HepG2 (cell line): Measurements from ENCODE around the gene WDFY1. TPM values are rescaled to one million over a fixed set of nuclear protein-coding genes. Genes with fewer than 3 reads are reported as not detected.

Source experiments
- EP300 ChIP-seq, 3 experiments: sonication (generic) in 1 of 3; formaldehyde crosslinking in 1 of 3; IDR thresholded peaks; 2 replicates each; pipeline versions ENCODE4 v1.5.1 to v1.6.1; 2011 to 2020; ENCODE audit warnings: low read depth in 2 of 3, low read length in 2 of 3, borderline replicate concordance in 1 of 3, improper control_type of control experiment in 1 of 3, mild to moderate bottlenecking in 1 of 3, missing genetic modification reagents in 1 of 3, moderate library complexity in 1 of 3
- MAFK ChIP-seq, 2 experiments: IDR thresholded peaks in 1 of 2; conservative IDR thresholded peaks in 1 of 2; 2 replicates each; pipeline ENCODE4 v1.6.1; 2011; ENCODE audit warnings: improper control_type of control experiment in 2 of 2, low read length in 2 of 2
- NFYC ChIP-seq: IDR thresholded peaks from 2 replicates; pipeline ENCODE4 v1.6.1; 2016; ENCODE audit warnings: missing genetic modification reagents, missing compliant biosample characterization
- PTBP1 ChIP-seq: fragments of 200-400 bp; formaldehyde crosslinking; IDR thresholded peaks from 2 replicates; pipeline ENCODE4 v1.6.1; 2018; ENCODE audit warnings: low read length, low read depth; ENCODE audit not compliant: poor library complexity, severe bottlenecking
- RORA ChIP-seq: sonication (generic); formaldehyde crosslinking; IDR thresholded peaks from 2 replicates; pipeline ENCODE4 v1.5.0; 2020; ENCODE audit warnings: mild to moderate bottlenecking, missing genetic modification reagents, moderate library complexity
- SMARCE1 ChIP-seq: fragments of 450-650 bp; IDR thresholded peaks from 2 replicates; pipeline ENCODE4 v1.6.1; 2017; ENCODE audit warnings: borderline replicate concordance
- TMF1 ChIP-seq: sonication (generic); formaldehyde crosslinking; IDR thresholded peaks from 2 replicates; pipeline ENCODE4 v1.8.1; 2022; ENCODE audit warnings: low read depth, missing genetic modification reagents
- ZNF292 ChIP-seq: sonication (generic); formaldehyde crosslinking; IDR thresholded peaks from 2 replicates; pipeline ENCODE4 v1.8.1; 2022; ENCODE audit warnings: mild to moderate bottlenecking, low read depth, missing genetic modification reagents, borderline replicate concordance
- ZNF562 ChIP-seq: sonication (generic); formaldehyde crosslinking; IDR thresholded peaks from 2 replicates; pipeline ENCODE4 v1.8.0; 2022; ENCODE audit warnings: missing genetic modification reagents, borderline replicate concordance
- ZNF674 ChIP-seq: sonication (generic); formaldehyde crosslinking; IDR thresholded peaks from 2 replicates; pipeline ENCODE4 v1.5.0; 2020; ENCODE audit warnings: low read depth, mild to moderate bottlenecking, missing genetic modification reagents
- ZNF678 ChIP-seq: sonication (generic); formaldehyde crosslinking; IDR thresholded peaks from 2 replicates; pipeline ENCODE4 v1.4.0; 2020; ENCODE audit warnings: mild to moderate bottlenecking, missing genetic modification reagents
- polyA plus RNA-seq, 8 experiments: library from polyadenylated mRNA; depleted of rRNA in 3 of 8; stranded (reverse) in 7 of 8; unstranded in 1 of 8; fragments of >200 nt; fragmentation: Illumina TruSeq in 4 of 8; extraction: Trizol in 4 of 8; gene quantifications; 2 replicates each; pipeline versions ENCODE4 v1.2.1 to v1.2.3, GENCODE V29; 2011 to 2016; ENCODE audit warnings: low read depth in 4 of 8, missing spikeins in 1 of 8, mixed read lengths in 1 of 8; ENCODE audit not compliant: insufficient read depth in 1 of 8
- total RNA-seq, 5 experiments: library from RNA; depleted of rRNA; stranded (reverse); fragments of >200 nt; fragmentation: Illumina TruSeq; extraction: Trizol; gene quantifications; 2 replicates each; pipeline ENCODE4 v1.2.3, GENCODE V29; 2016; ENCODE audit warnings: low read depth in 1 of 5
- TF ChIP-seq, protein P1 (sequence below): sonication (generic); formaldehyde crosslinking; conservative IDR thresholded peaks from 2 replicates; pipeline ENCODE4 v1.4.0; 2020; ENCODE audit warnings: missing genetic modification reagents
- TF ChIP-seq, protein P2 (sequence below): sonication (generic); formaldehyde crosslinking; IDR thresholded peaks from 2 replicates; pipeline ENCODE4 v1.8.0; 2022; ENCODE audit warnings: mild to moderate bottlenecking, missing genetic modification reagents
- TF ChIP-seq, protein P3 (sequence below): sonication (generic); formaldehyde crosslinking; IDR thresholded peaks from 2 replicates; pipeline ENCODE4 v1.5.0; 2020; ENCODE audit warnings: mild to moderate bottlenecking, missing genetic modification reagents, borderline replicate concordance
- TF ChIP-seq, protein P4 (sequence below): sonication (generic); formaldehyde crosslinking; IDR thresholded peaks from 2 replicates; pipeline ENCODE4 v1.4.0; 2020; ENCODE audit warnings: mild to moderate bottlenecking, missing genetic modification reagents
- TF ChIP-seq, protein P5 (sequence below): sonication (generic); formaldehyde crosslinking; IDR thresholded peaks from 2 replicates; pipeline ENCODE4 v1.4.0; 2020; ENCODE audit warnings: mild to moderate bottlenecking, low read depth, missing genetic modification reagents
- TF ChIP-seq, protein P6 (sequence below): IDR thresholded peaks from 2 replicates; pipeline ENCODE4 v1.6.1; 2016; ENCODE audit warnings: mild to moderate bottlenecking, missing biosample characterization, missing genetic modification reagents

The WDFY1 gene
- total and polyA plus RNA-seq, 2 of the 13 experiments (the other 11 are each of a cell fraction or from before 2014, with no cell fraction given) = 77.0 to 78.4 TPM

DNA sequence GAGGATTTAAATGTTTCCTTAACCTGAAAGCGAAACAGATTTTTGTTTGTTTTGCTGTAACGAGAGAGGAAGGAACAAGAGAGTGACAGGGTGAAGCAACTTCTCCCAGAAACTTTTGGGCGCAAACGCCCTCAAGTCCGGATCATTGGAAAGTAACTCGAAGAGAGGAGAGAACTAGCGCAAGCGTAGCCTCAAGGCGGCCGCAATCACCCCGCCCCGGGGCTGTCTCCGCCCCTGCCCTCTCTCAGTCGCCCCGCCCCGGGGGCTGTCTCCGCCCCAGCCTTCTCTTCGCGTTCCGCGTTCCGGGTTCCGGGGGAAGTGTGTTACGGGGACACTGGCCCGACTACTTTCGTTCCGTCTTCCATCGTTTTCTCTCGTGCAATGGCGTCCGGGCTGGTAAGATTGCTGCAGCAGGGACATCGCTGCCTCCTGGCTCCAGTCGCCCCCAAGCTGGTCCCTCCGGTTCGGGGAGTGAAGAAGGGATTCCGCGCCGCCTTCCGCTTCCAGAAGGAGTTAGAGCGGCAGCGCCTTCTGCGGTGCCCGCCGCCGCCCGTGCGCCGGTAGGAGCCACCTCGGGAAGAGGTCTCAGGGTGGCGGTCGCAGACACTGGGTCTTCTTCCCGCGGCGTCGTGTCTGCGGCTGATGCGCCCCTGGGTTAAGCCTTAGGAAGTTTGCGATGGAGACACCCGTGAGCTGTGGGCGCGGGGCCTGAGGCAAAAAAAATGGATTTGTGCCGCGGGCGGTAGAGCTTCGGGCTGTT lies 12.1 kb upstream of the WDFY1 start, which contains the start of gene MRPL44 (continued):
- TF ChIP-seq, protein P1, sequence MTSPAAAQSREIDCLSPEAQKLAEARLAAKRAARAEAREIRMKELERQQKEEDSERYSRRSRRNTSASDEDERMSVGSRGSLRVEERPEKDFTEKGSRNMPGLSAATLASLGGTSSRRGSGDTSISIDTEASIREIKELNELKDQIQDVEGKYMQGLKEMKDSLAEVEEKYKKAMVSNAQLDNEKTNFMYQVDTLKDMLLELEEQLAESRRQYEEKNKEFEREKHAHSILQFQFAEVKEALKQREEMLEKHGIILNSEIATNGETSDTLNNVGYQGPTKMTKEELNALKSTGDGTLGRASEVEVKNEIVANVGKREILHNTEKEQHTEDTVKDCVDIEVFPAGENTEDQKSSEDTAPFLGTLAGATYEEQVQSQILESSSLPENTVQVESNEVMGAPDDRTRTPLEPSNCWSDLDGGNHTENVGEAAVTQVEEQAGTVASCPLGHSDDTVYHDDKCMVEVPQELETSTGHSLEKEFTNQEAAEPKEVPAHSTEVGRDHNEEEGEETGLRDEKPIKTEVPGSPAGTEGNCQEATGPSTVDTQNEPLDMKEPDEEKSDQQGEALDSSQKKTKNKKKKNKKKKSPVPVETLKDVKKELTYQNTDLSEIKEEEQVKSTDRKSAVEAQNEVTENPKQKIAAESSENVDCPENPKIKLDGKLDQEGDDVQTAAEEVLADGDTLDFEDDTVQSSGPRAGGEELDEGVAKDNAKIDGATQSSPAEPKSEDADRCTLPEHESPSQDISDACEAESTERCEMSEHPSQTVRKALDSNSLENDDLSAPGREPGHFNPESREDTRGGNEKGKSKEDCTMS (CRISPR knock-in tag) = peak; percentile 27; the same call in 1 of the 2 replicates
- no peak for TF ChIP-seq MAFK (conservative IDR thresholded peaks at IDR 0.05 in 1 of 2, IDR thresholded peaks at IDR 0.05 in 1 of 2; ENCODE audit: low read length in 2 of 2)
- TF ChIP-seq ZNF674 (CRISPR knock-in tag) = no peak; the same call in 1 of the 2 replicates
- TF ChIP-seq TMF1 = peak; percentile 97
- peak; percentile 96 for TF ChIP-seq ZNF678 (CRISPR knock-in tag)
- TF ChIP-seq NFYC = peak; percentile 61
- no peak for TF ChIP-seq RORA (CRISPR knock-in tag)
- TF ChIP-seq, protein P2, sequence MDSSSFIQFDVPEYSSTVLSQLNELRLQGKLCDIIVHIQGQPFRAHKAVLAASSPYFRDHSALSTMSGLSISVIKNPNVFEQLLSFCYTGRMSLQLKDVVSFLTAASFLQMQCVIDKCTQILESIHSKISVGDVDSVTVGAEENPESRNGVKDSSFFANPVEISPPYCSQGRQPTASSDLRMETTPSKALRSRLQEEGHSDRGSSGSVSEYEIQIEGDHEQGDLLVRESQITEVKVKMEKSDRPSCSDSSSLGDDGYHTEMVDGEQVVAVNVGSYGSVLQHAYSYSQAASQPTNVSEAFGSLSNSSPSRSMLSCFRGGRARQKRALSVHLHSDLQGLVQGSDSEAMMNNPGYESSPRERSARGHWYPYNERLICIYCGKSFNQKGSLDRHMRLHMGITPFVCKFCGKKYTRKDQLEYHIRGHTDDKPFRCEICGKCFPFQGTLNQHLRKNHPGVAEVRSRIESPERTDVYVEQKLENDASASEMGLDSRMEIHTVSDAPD (CRISPR knock-in tag) = peak; percentile 92
- TF ChIP-seq, protein P3, sequence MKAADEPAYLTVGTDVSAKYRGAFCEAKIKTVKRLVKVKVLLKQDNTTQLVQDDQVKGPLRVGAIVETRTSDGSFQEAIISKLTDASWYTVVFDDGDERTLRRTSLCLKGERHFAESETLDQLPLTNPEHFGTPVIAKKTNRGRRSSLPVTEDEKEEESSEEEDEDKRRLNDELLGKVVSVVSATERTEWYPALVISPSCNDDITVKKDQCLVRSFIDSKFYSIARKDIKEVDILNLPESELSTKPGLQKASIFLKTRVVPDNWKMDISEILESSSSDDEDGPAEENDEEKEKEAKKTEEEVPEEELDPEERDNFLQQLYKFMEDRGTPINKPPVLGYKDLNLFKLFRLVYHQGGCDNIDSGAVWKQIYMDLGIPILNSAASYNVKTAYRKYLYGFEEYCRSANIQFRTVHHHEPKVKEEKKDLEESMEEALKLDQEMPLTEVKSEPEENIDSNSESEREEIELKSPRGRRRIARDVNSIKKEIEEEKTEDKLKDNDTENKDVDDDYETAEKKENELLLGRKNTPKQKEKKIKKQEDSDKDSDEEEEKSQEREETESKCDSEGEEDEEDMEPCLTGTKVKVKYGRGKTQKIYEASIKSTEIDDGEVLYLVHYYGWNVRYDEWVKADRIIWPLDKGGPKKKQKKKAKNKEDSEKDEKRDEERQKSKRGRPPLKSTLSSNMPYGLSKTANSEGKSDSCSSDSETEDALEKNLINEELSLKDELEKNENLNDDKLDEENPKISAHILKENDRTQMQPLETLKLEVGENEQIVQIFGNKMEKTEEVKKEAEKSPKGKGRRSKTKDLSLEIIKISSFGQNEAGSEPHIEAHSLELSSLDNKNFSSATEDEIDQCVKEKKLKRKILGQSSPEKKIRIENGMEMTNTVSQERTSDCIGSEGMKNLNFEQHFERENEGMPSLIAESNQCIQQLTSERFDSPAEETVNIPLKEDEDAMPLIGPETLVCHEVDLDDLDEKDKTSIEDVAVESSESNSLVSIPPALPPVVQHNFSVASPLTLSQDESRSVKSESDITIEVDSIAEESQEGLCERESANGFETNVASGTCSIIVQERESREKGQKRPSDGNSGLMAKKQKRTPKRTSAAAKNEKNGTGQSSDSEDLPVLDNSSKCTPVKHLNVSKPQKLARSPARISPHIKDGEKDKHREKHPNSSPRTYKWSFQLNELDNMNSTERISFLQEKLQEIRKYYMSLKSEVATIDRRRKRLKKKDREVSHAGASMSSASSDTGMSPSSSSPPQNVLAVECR (CRISPR knock-in tag) = peak; percentile 98; the same call in 1 of the 2 replicates
- TF ChIP-seq, protein P4, sequence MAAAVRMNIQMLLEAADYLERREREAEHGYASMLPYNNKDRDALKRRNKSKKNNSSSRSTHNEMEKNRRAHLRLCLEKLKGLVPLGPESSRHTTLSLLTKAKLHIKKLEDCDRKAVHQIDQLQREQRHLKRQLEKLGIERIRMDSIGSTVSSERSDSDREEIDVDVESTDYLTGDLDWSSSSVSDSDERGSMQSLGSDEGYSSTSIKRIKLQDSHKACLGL = peak; percentile 91
- peak; percentile 96 for TF ChIP-seq PTBP1
- TF ChIP-seq, protein P5, sequence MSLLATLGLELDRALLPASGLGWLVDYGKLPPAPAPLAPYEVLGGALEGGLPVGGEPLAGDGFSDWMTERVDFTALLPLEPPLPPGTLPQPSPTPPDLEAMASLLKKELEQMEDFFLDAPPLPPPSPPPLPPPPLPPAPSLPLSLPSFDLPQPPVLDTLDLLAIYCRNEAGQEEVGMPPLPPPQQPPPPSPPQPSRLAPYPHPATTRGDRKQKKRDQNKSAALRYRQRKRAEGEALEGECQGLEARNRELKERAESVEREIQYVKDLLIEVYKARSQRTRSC = peak; percentile 82; the same call in 1 of the 2 replicates
- peak; percentile 72 to 83; a peak in 3 of 4 replicates for TF ChIP-seq EP300 (IDR thresholded peaks at IDR 0.05; ENCODE audit: low read depth in 2 of 2, low read length in 2 of 2)
- TF ChIP-seq EP300 (CRISPR knock-in tag; IDR thresholded peaks at IDR 0.05; ENCODE audit: borderline replicate concordance) = peak; percentile 77
- TF ChIP-seq ZNF562 (CRISPR knock-in tag) = no peak
- TF ChIP-seq SMARCE1 = no peak
- peak; percentile 97 for TF ChIP-seq ZNF292 (CRISPR knock-in tag)
- TF ChIP-seq, protein P6, sequence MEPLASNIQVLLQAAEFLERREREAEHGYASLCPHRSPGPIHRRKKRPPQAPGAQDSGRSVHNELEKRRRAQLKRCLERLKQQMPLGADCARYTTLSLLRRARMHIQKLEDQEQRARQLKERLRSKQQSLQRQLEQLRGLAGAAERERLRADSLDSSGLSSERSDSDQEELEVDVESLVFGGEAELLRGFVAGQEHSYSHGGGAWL (CRISPR knock-in tag) = peak; percentile 93
